Caki2 (cell line): ENCODE data around the gene SLC11A2. TPM values are rescaled to one million over a fixed set of nuclear protein-coding genes. Genes with fewer than 3 reads are reported as not detected.
A peak's percentile ranks its signal among the peaks of the same experiment; 100 is the strongest.
"Not testable (repeated sequence)": the region's sequence is repeated elsewhere in the genome, so short reads cannot be mapped to it uniquely, and the experiment has no call there.

Experiments used
- DNase-seq: peaks from one replicate; pipeline ENCODE4 v3.0.0-alpha.2; 2015; ENCODE audit warnings: low read depth
- in situ Hi-C: cut with HindIII; loops from 2 replicates; pipeline ENCODE4 v1.10.0; 2016; ENCODE audit warnings: low sequenced_read_pairs, low pct_unique_long_range_greater_than_20kb, mixed read lengths
- total RNA-seq: library from RNA; depleted of rRNA; stranded (reverse); fragments of >200 nt; shearing (Covaris generic); gene quantifications from 2 replicates; pipeline ENCODE4 v1.2.3, GENCODE V29; 2014; ENCODE audit warnings: low replicate concordance

The SLC11A2 gene
- total RNA-seq, 1 experiment from 2014 or later, result 41.4 TPM

- in situ Hi-C loops, result no loop called here
- DNase-seq, result no peak
Measured at GRCh38 chr12:50961708-50962107, 64.5 kb downstream of the SLC11A2 start.

- in situ Hi-C loops, result no loop called here
- DNase-seq, result no peak
Measured at GRCh38 chr12:50960130-50960529, 66.1 kb downstream of the SLC11A2 start.

- in situ Hi-C loops, result no loop called here
- no peak for DNase-seq
Measured at GRCh38 chr12:50955697-50956096, 70.5 kb downstream of the SLC11A2 start.

GRCh38 chr12:50955288-50955687 is 70.9 kb downstream of the SLC11A2 start:
- in situ Hi-C loops, result no loop called here

GRCh38 chr12:50954789-50955188 is 71.4 kb downstream of the SLC11A2 start:
- DNase-seq, in situ Hi-C loops: not testable (repeated sequence)

More at GRCh38 chr12:50955288-50955687, 70.9 kb downstream of the SLC11A2 start:
- no peak for DNase-seq

- in situ Hi-C loops, result no loop called here
- DNase-seq, result no peak
Measured at GRCh38 chr12:50953047-50953446, 73.1 kb downstream of the SLC11A2 start.

GRCh38 chr12:50952510-50952909 is 73.7 kb downstream of the SLC11A2 start, which contains the start of gene HIGD1C:
Gene HIGD1C, plus strand, starts transcription at chr12:50952544. Its CDS starts 1,455 bp downstream, at chr12:50953999.
- DNase-seq, result no peak
- in situ Hi-C loops, result no loop called here

GRCh38 chr12:50951112-50951511 is 75.1 kb downstream of the SLC11A2 start:
- in situ Hi-C loops, result no loop called here
- DNase-seq, result no peak

GRCh38 chr12:50949801-50950302 is 76.3 kb downstream of the SLC11A2 start:
- no peak for DNase-seq
- in situ Hi-C loops, result no loop called here

- in situ Hi-C loops, result no loop called here
- DNase-seq, result no peak
Measured at GRCh38 chr12:50948798-50949197, 77.4 kb downstream of the SLC11A2 start.

- in situ Hi-C loops, result no loop called here
- no peak for DNase-seq
Measured at GRCh38 chr12:50947933-50948626, 78.1 kb downstream of the SLC11A2 start.

GRCh38 chr12:50937653-50938052 is 88.5 kb downstream of the SLC11A2 start:
- DNase-seq, result no peak
- in situ Hi-C loops, result no loop called here

GRCh38 chr12:50936821-50937530 is 89.2 kb downstream of the SLC11A2 start:
- in situ Hi-C loops, result no loop called here
- no peak for DNase-seq

GRCh38 chr12:50934981-50935807 is 91.0 kb downstream of the SLC11A2 start:
- in situ Hi-C loops, result no loop called here

GRCh38 chr12:50934371-50934851 is 91.8 kb downstream of the SLC11A2 start:
- DNase-seq, result no peak
- in situ Hi-C loops, result no loop called here

More at GRCh38 chr12:50934981-50935807, 91.0 kb downstream of the SLC11A2 start:
- no peak for DNase-seq

GRCh38 chr12:50933459-50934124 is 92.6 kb downstream of the SLC11A2 start:
- in situ Hi-C loops, result no loop called here
- DNase-seq, result peak; percentile 33

- in situ Hi-C loops, result no loop called here
- DNase-seq, result no peak
Measured at GRCh38 chr12:50932787-50933280, 93.3 kb downstream of the SLC11A2 start.

GRCh38 chr12:50930477-50930876 is 95.7 kb downstream of the SLC11A2 start:
- DNase-seq, in situ Hi-C loops: not testable (repeated sequence)
